Uterus (tissue), 4 donors: Measurements from ENCODE around the gene ANXA4. TPM values are rescaled to one million over a fixed set of nuclear protein-coding genes. Genes with fewer than 3 reads are reported as not detected.

Experiments
- DNase-seq, 2 donors: peaks; one replicate each; pipeline ENCODE4 v3.0.0-alpha.2; 2019 to 2020
- H3K27ac ChIP-seq, 2 donors: fragments of 200-600 bp; sonication (generic); 1 replicate in 1 of 2; 2 replicates in 1 of 2; pipeline ENCODE4 v1.5.1; 2016 to 2018
- H3K27me3 ChIP-seq, 2 donors: fragments of 200-600 bp; sonication (generic); one replicate each; pipeline ENCODE4 v1.5.1; 2018 to 2019; ENCODE audit warnings: control low read depth in 1 of 2
- H3K36me3 ChIP-seq, 2 donors: fragments of 200-600 bp; sonication (generic); one replicate each; pipeline ENCODE4 v1.5.1; 2019; ENCODE audit warnings: control low read depth in 1 of 2
- H3K4me1 ChIP-seq, 2 donors: fragments of 200-600 bp; sonication (generic); one replicate each; pipeline ENCODE4 v1.5.1; 2018 to 2019; ENCODE audit warnings: control low read depth in 1 of 2
- H3K4me3 ChIP-seq, 2 donors: fragments of 200-600 bp; sonication (generic); 1 replicate in 1 of 2; 2 replicates in 1 of 2; pipeline ENCODE4 v1.5.1; 2018 to 2019; ENCODE audit warnings: mild to moderate bottlenecking in 1 of 2
- H3K9me3 ChIP-seq, 2 donors: fragments of 200-600 bp; sonication (generic); one replicate each; pipeline ENCODE4 v1.5.1; 2019; ENCODE audit warnings: control low read depth in 1 of 2
- CTCF ChIP-seq, 4 experiments: fragments of 200-600 bp in 2 of 4; fragments of 450-650 bp in 2 of 4; sonication (generic) in 2 of 4; IDR thresholded peaks; one replicate each; pipeline ENCODE4 v1.5.1; 2016 to 2019; ENCODE audit warnings: antibody characterized with exemption in 4 of 4, mild to moderate bottlenecking in 2 of 4, moderate library complexity in 1 of 4
- POLR2A ChIP-seq, 2 donors: fragments of 450-650 bp; IDR thresholded peaks; one replicate each; pipeline ENCODE4 v1.6.1; 2016; ENCODE audit warnings: antibody characterized with exemption in 2 of 2, mild to moderate bottlenecking in 1 of 2, moderate library complexity in 1 of 2
- intact Hi-C: fragments of 100-400 bp; cut with DNase I; formaldehyde crosslinking; loops from one replicate; pipeline ENCODE4 v1.15.1; 2023; ENCODE audit warnings: low total_unique reads
- total RNA-seq, 4 donors: library from RNA; depleted of rRNA in 3 of 4; stranded (reverse); fragments of >200 nt in 3 of 4; gene quantifications; one replicate each; pipeline versions ENCODE4 v1.1.0 to v1.2.4, GENCODE V29; 2014 to 2023
- donor health status: DM: yes; HTN: yes; CAD: no.

ANXA4 gene
- total RNA-seq, 4 donors from 2014 or later: 17.4 to 78.5 (median 32.4) TPM

GRCh38 chr2:69776886-69777785 is 35.2 kb downstream of the ANXA4 start:
- no peak overlapping the region for H3K27ac ChIP-seq
- no peaks in the 10 kb centered on the region for H3K27me3 ChIP-seq
- H3K4me1 ChIP-seq: no peaks in the 10 kb centered on the region
- H3K4me3 ChIP-seq: no peak overlapping the region
- TF ChIP-seq POLR2A (IDR thresholded peaks at IDR 0.05) (no peak), CTCF (IDR thresholded peaks at IDR 0.05) (no peak)
- DNase-seq: no peak
- no peaks in the 10 kb centered on the region for H3K36me3 ChIP-seq
- no peaks in the 10 kb centered on the region for H3K9me3 ChIP-seq
- intact Hi-C loops: no loop called here

- Histone ChIP-seq H3K27ac (no peak overlapping the region), H3K36me3 (no peaks in the 10 kb centered on the region), H3K4me3 (no peak overlapping the region), H3K9me3 (no peaks in the 10 kb centered on the region), H3K4me1 (no peaks in the 10 kb centered on the region), H3K27me3 (no peaks in the 10 kb centered on the region)
- intact Hi-C loops: no loop called here
- no peak for TF ChIP-seq CTCF (IDR thresholded peaks at IDR 0.05)
- TF ChIP-seq POLR2A (IDR thresholded peaks at IDR 0.05): no peak
- DNase-seq: no peak
Observed at GRCh38 chr2:69777786-69778105, 35.8 kb downstream of the ANXA4 start.

- no peaks in the 10 kb centered on the region for H3K4me1 ChIP-seq
- no peak overlapping the region for H3K27ac ChIP-seq
- TF ChIP-seq POLR2A (IDR thresholded peaks at IDR 0.05) (no peak), CTCF (IDR thresholded peaks at IDR 0.05) (no peak)
- H3K27me3 ChIP-seq: no peaks in the 10 kb centered on the region
- no peaks in the 10 kb centered on the region for H3K36me3 ChIP-seq
- no peak for DNase-seq
- H3K4me3 ChIP-seq: no peak overlapping the region
- intact Hi-C loops: no loop called here
- H3K9me3 ChIP-seq: no peaks in the 10 kb centered on the region
Observed at GRCh38 chr2:69779258-69780001, 37.5 kb downstream of the ANXA4 start.

- Histone ChIP-seq H3K27ac (no peak overlapping the region), H3K36me3 (no peaks in the 10 kb centered on the region), H3K4me1 (no peaks in the 10 kb centered on the region), H3K27me3 (no peaks in the 10 kb centered on the region), H3K4me3 (no peak overlapping the region), H3K9me3 (no peaks in the 10 kb centered on the region)
- intact Hi-C loops: no loop called here
- TF ChIP-seq POLR2A (IDR thresholded peaks at IDR 0.05) (no peak), CTCF (IDR thresholded peaks at IDR 0.05) (no peak)
- no peak for DNase-seq
Observed at GRCh38 chr2:69780921-69781320, 39.0 kb downstream of the ANXA4 start.
